HEK293T (cell line): ENCODE results near the gene ACER1.
"Not testable (repeated sequence)": the region's sequence is repeated elsewhere in the genome, so short reads cannot be mapped to it uniquely, and the experiment has no call there.

ENCODE experiments used
- ARNT ChIP-seq: fragments of 450-650 bp; IDR thresholded peaks from 2 replicates; pipeline ENCODE4 v1.6.1; 2017; ENCODE audit warnings: mild to moderate bottlenecking
- FOXA1 ChIP-seq: fragments of 450-650 bp; IDR thresholded peaks from 2 replicates; pipeline ENCODE4 v1.6.1; 2016; ENCODE audit warnings: mild to moderate bottlenecking
- FOXM1 ChIP-seq: fragments of 450-650 bp; IDR thresholded peaks from 2 replicates; pipeline ENCODE4 v1.6.1; 2017; ENCODE audit warnings: mild to moderate bottlenecking, borderline replicate concordance
- LEF1 ChIP-seq: fragments of 450-650 bp; IDR thresholded peaks from 2 replicates; pipeline ENCODE4 v1.6.1; 2017; ENCODE audit warnings: mild to moderate bottlenecking, borderline replicate concordance
- NFRKB ChIP-seq: fragments of 450-650 bp; IDR thresholded peaks from 2 replicates; pipeline ENCODE4 v1.6.1; 2016; ENCODE audit warnings: mild to moderate bottlenecking, moderate library complexity
- SP1 ChIP-seq: fragments of 450-650 bp; IDR thresholded peaks from 2 replicates; pipeline ENCODE4 v1.6.1; 2017
- SUZ12 ChIP-seq: fragments of 450-650 bp; IDR thresholded peaks from 2 replicates; pipeline ENCODE4 v1.6.1; 2016; ENCODE audit warnings: mild to moderate bottlenecking
- ZNF384 ChIP-seq: fragments of 450-650 bp; IDR thresholded peaks from 2 replicates; pipeline ENCODE4 v1.6.1; 2016
- TF ChIP-seq, protein P1 (sequence below): fragments of 450-650 bp; IDR thresholded peaks from 2 replicates; pipeline ENCODE4 v1.6.1; 2016

DNA sequence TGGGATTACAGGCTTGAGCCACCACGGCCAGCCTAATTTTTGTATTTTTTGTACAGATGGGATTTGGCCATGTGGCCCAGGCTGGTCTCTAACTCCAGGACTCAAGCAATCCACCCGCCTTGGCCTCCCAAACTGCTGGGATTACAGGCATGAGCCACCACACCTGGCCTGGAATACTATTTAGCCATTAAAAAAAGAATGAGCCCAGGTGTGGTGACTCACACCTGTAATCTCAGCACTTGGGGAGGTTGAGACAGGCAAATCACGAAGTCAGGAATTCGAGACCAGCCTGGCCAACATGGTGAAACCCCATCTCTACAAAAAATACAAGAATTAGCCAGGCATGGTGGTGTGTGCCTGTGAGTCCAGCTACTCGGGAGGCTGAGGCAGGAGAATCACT, 17.8 kb downstream of the ACER1 start:
- TF ChIP-seq SUZ12, FOXM1, FOXA1, LEF1, NFRKB, ZNF384, SP1, ARNT: not testable (repeated sequence)
- TF ChIP-seq, protein P1, sequence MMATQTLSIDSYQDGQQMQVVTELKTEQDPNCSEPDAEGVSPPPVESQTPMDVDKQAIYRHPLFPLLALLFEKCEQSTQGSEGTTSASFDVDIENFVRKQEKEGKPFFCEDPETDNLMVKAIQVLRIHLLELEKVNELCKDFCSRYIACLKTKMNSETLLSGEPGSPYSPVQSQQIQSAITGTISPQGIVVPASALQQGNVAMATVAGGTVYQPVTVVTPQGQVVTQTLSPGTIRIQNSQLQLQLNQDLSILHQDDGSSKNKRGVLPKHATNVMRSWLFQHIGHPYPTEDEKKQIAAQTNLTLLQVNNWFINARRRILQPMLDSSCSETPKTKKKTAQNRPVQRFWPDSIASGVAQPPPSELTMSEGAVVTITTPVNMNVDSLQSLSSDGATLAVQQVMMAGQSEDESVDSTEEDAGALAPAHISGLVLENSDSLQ = not testable (repeated sequence)
